GM23248 (cell line): ENCODE measurements around the gene ARIH2. TPM values are rescaled to one million over a fixed set of nuclear protein-coding genes. Genes with fewer than 3 reads are reported as not detected.

Source experiments
- DNase-seq: peaks from one replicate; pipeline ENCODE4 v3.0.0-alpha.2; 2015
- H2AFZ ChIP-seq: fragments of 200-600 bp; sonication (generic); 2 replicates; pipeline ENCODE4 v1.6.1; 2016; ENCODE audit warnings: antibody characterized with exemption
- H3F3A ChIP-seq: fragments of 200-600 bp; sonication (generic); 2 replicates; pipeline ENCODE4 v1.6.1; 2016; ENCODE audit warnings: mild to moderate bottlenecking, antibody characterized with exemption, mixed run types; ENCODE audit not compliant: insufficient read depth
- H3K27ac ChIP-seq: fragments of 200-600 bp; sonication (generic); 2 replicates; pipeline ENCODE4 v1.5.1; 2016; ENCODE audit warnings: mild to moderate bottlenecking
- H3K27me3 ChIP-seq: fragments of 200-600 bp; sonication (generic); replicated peaks from 2 replicates; pipeline ENCODE4 v1.6.1; 2016; ENCODE audit warnings: mild to moderate bottlenecking; ENCODE audit not compliant: insufficient read depth
- H3K36me3 ChIP-seq: fragments of 200-600 bp; sonication (generic); 2 replicates; pipeline ENCODE4 v1.6.1; 2016; ENCODE audit warnings: low read depth, mild to moderate bottlenecking
- H3K4me1 ChIP-seq: fragments of 200-600 bp; sonication (generic); 2 replicates; pipeline ENCODE4 v1.6.1; 2016; ENCODE audit warnings: mild to moderate bottlenecking; ENCODE audit not compliant: insufficient read depth
- H3K4me2 ChIP-seq: fragments of 200-600 bp; sonication (generic); one replicate; pipeline ENCODE4 v1.6.1; 2016; ENCODE audit warnings: mild to moderate bottlenecking; ENCODE audit not compliant: unreplicated experiment
- H3K4me3 ChIP-seq: fragments of 200-600 bp; sonication (generic); 2 replicates; pipeline ENCODE4 v1.5.1; 2016; ENCODE audit warnings: mild to moderate bottlenecking
- H3K79me2 ChIP-seq: fragments of 200-600 bp; sonication (generic); 2 replicates; pipeline ENCODE4 v1.6.1; 2016; ENCODE audit warnings: mild to moderate bottlenecking; ENCODE audit not compliant: insufficient read depth
- H3K9ac ChIP-seq: fragments of 200-600 bp; sonication (generic); 2 replicates; pipeline ENCODE4 v1.6.1; 2016; ENCODE audit warnings: mild to moderate bottlenecking
- H3K9me2 ChIP-seq: fragments of 200-600 bp; sonication (generic); 2 replicates; pipeline ENCODE4 v1.6.1; 2016; ENCODE audit warnings: mixed run types, mild to moderate bottlenecking, moderate library complexity; ENCODE audit not compliant: insufficient read depth
- H3K9me3 ChIP-seq: fragments of 200-600 bp; sonication (generic); one replicate; pipeline ENCODE4 v1.6.1; 2017; ENCODE audit warnings: low read depth
- H4K20me1 ChIP-seq: fragments of 200-600 bp; sonication (generic); 2 replicates; pipeline ENCODE4 v1.6.0; 2016; ENCODE audit not compliant: insufficient read depth
- EZH2 ChIP-seq: fragments of 200-600 bp; sonication (generic); IDR thresholded peaks from 2 replicates; pipeline ENCODE4 v1.6.1; 2018; ENCODE audit warnings: antibody characterized with exemption, mild to moderate bottlenecking; ENCODE audit not compliant: insufficient read depth, poor library complexity, severe bottlenecking
- EZH2phosphoT487 ChIP-seq: fragments of 200-600 bp; sonication (generic); IDR thresholded peaks from 2 replicates; pipeline ENCODE4 v1.6.1; 2018; ENCODE audit warnings: antibody characterized with exemption, moderate library complexity, mild to moderate bottlenecking, low read depth; ENCODE audit not compliant: insufficient read depth
- WGBS, 2 experiments: methylation state at CpG; one replicate each; pipeline ENCODE4 v1.1.6; 2015 to 2017; ENCODE audit warnings: low lambda C conversion rate in 2 of 2, low coverage in 1 of 2; ENCODE audit errors: missing lambda C conversion rate in 2 of 2; 5-methylcytosine and 5-hydroxymethylcytosine counted together
- in situ Hi-C: fragments of 300-500 bp; cut with MboI; formaldehyde crosslinking; loops from 2 replicates; pipeline ENCODE4 v1.15.0; 2020
- polyA plus RNA-seq: library from polyadenylated mRNA; unstranded; fragments of >200 nt; fragmentation: Nextera tagmentation; extraction: Ambion mirVana; gene quantifications from 2 replicates; pipeline ENCODE4 v1.2.1, GENCODE V29; 2016
- total RNA-seq: library from RNA; depleted of rRNA; stranded (reverse); fragments of >200 nt; shearing (Covaris generic); gene quantifications from 2 replicates; pipeline ENCODE4 v1.2.3, GENCODE V29; 2014

The ARIH2 gene
- total and polyA plus RNA-seq, 2 experiments from 2014 or later: 59.7 to 102 TPM

DNA sequence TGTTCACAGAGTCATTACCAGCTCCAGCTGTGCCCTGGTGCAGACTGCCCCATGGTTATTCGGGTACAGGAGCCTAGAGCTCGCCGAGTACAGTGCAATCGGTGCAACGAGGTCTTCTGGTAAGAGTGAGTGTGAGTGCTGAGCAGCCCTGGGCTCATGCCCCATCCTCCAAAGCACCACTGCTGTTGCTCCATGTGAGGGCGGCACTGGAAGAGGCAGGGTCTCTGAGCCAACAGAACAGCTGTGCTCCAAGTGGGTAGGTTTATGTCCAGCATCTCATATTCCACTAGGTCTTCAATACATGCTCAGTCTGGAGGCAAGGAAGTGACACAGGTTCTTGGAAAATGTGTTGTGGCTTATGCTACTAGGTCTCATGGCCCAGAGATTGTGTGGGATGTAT is 51.9 kb downstream of the ARIH2 start:
- WGBS, 2 experiments: 97 to 100% methylated on average over 6 of the region's 6 CpGs
- Histone ChIP-seq H3K9me3 (no peaks in the 10 kb centered on the region), H3F3A (peaks cover 5% of the 10 kb centered on the region; the same call in 1 of the 2 replicates), H3K9me2 (no peaks in the 10 kb centered on the region), H3K36me3 (peaks cover 65% of the 10 kb centered on the region; the same call in 1 of the 2 replicates), H3K4me3 (no peak overlapping the region), H3K4me2 (no peak overlapping the region), H3K4me1 (no peaks in the 10 kb centered on the region), H2AFZ (no peak overlapping the region), H3K9ac (no peak overlapping the region), H3K79me2 (0 out of 2 replicates have a peak, but pooled peaks cover 7% of the 10 kb centered on the region), H3K27ac (no peak overlapping the region), H4K20me1 (no peaks in the 10 kb centered on the region), H3K27me3 (no peaks in the 10 kb centered on the region)
- DNase-seq: no peak
- TF ChIP-seq EZH2phosphoT487: no peak
- TF ChIP-seq EZH2: no peak
- in situ Hi-C loops: no loop called here

DNA sequence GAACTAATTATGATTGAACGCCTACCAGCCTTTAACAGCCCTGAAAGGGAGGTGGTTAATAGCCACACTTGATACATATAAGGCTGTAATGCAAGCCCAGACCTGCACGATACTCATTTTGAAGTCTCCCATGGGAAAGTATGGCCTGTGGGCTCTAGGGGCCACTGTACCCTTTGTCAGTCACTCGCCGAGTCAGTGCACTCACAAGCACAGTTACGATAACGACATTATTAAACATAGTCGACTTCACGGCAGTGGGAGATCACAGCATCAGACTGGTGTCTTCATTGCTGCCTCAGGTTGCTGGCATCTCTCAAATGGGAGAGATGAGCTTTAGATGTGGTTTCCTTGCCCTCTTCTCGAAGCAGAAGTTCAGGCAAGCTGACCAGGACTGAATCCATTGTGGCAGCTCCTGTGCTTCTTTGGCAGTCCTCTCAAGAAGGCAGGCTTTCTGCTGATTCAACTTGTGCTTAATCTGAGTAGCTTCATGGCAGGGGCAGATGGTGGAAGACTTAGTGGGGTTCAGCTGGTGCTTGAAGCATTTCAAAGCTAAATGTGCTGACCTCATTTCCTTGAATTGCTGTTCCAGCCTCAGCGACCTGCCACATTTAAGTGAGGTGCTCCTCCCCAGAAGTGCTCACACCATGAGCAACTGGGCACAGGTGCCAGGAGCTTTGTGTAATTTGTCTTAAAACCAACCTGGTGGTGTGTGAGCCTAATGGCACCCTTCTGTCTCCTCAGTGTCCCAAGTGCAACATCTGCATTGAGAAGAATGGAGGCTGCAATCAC is 55.6 kb downstream of the ARIH2 start:
- DNase-seq: no peak
- H2AFZ ChIP-seq: no peak overlapping the region
- TF ChIP-seq EZH2phosphoT487 (no peak), EZH2 (no peak)
- no peaks in the 10 kb centered on the region for H3F3A ChIP-seq
- no peaks in the 10 kb centered on the region for H3K4me1 ChIP-seq
- H3K4me3 ChIP-seq: no peak overlapping the region
- 86 to 89% methylated on average over 10 of the region's 10 CpGs for WGBS, 2 experiments
- H3K27ac ChIP-seq: no peak overlapping the region
- H3K9ac ChIP-seq: no peak overlapping the region
- H3K9me3 ChIP-seq: no peaks in the 10 kb centered on the region
- H3K79me2 ChIP-seq: no peaks in the 10 kb centered on the region
- H3K27me3 ChIP-seq: no peaks in the 10 kb centered on the region
- peaks cover 64% of the 10 kb centered on the region; the same call in 1 of the 2 replicates for H3K36me3 ChIP-seq
- H3K9me2 ChIP-seq: no peaks in the 10 kb centered on the region
- no peak overlapping the region for H3K4me2 ChIP-seq
- H4K20me1 ChIP-seq: no peaks in the 10 kb centered on the region
- in situ Hi-C loops: no loop called here

DNA sequence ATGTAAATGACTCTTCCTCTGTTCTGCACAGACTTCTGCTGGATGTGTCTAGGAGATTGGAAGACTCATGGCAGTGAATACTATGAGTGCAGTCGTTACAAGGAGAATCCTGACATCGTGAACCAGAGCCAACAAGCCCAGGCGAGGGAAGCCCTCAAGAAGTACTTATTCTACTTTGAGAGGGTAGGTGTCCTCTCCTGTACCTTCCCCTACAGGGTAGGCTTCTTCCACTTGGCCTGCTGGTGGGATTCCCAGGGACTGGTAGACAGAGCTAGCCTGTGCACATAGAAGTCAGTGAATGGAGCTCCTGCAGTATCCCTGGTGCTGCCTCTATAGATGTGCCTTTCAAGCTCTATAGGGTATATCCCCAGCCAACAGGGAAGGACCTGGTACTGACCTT is 60.8 kb downstream of the ARIH2 start:
- in situ Hi-C loops: no loop called here
- 95 to 96% methylated on average over 3 of the region's 3 CpGs for whole genome bisulfite sequencing, 2 experiments

GRCh38 chr3:48980295-48980694 is 61.7 kb downstream of the ARIH2 start:
- Histone ChIP-seq H3K4me2 (no peak overlapping the region), H3K36me3 (peaks cover 34% of the 10 kb centered on the region), H4K20me1 (no peaks in the 10 kb centered on the region), H3K4me1 (no peaks in the 10 kb centered on the region), H3K27ac (no peak overlapping the region), H3K9me3 (no peaks in the 10 kb centered on the region), H3K27me3 (no peaks in the 10 kb centered on the region), H3K4me3 (no peak overlapping the region), H3K79me2 (no peaks in the 10 kb centered on the region), H3F3A (0 out of 2 replicates have a peak, but pooled peaks cover 6% of the 10 kb centered on the region), H3K9ac (no peak overlapping the region), H2AFZ (no peak overlapping the region), H3K9me2 (no peaks in the 10 kb centered on the region)
- in situ Hi-C loops: no loop called here
- DNase-seq: no peak
- TF ChIP-seq EZH2phosphoT487: no peak
- TF ChIP-seq EZH2: no peak
- WGBS, 2 experiments: 82 to 95% methylated on average over 4 of the region's 4 CpGs

More for the DNA sequence above, 60.8 kb downstream of the ARIH2 start:
- TF ChIP-seq EZH2phosphoT487 (no peak), EZH2 (no peak)
- H3K79me2 ChIP-seq: no peaks in the 10 kb centered on the region
- no peak overlapping the region for H3K4me3 ChIP-seq
- no peaks in the 10 kb centered on the region for H3K9me2 ChIP-seq
- no peak for DNase-seq
- no peaks in the 10 kb centered on the region for H4K20me1 ChIP-seq
- no peak overlapping the region for H3K4me2 ChIP-seq
- H3K27me3 ChIP-seq: no peaks in the 10 kb centered on the region
- peaks cover 42% of the 10 kb centered on the region for H3K36me3 ChIP-seq
- no peaks in the 10 kb centered on the region for H3K4me1 ChIP-seq
- no peak overlapping the region for H2AFZ ChIP-seq
- H3K9me3 ChIP-seq: no peaks in the 10 kb centered on the region
- H3F3A ChIP-seq: 0 out of 2 replicates have a peak, but pooled peaks cover 1% of the 10 kb centered on the region
- H3K27ac ChIP-seq: no peak overlapping the region
- no peak overlapping the region for H3K9ac ChIP-seq
